Measurements from ENCODE around the gene PSMG4.

Gene PSMG4

DNA sequence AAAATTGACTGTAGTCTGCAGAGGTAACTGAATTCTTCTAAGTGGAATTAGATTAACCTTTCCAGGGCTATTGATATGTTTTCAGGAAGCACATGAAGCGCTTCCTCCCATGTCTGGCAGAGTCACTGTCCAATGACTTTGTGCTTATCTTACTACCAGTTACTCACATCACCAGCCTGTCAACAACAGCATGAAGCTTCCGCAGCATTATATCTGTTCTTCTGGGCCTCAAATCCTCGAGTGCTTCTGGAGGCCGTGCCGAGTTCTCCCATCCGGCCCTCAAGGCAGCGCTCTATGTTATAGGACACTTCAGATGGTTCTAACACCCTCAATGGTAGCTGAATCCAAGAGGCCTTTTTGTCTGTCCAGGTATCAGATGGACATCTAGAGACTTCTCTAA, 33.2 kb downstream of the PSMG4 start:
- DNase-seq, result no peak

DNA sequence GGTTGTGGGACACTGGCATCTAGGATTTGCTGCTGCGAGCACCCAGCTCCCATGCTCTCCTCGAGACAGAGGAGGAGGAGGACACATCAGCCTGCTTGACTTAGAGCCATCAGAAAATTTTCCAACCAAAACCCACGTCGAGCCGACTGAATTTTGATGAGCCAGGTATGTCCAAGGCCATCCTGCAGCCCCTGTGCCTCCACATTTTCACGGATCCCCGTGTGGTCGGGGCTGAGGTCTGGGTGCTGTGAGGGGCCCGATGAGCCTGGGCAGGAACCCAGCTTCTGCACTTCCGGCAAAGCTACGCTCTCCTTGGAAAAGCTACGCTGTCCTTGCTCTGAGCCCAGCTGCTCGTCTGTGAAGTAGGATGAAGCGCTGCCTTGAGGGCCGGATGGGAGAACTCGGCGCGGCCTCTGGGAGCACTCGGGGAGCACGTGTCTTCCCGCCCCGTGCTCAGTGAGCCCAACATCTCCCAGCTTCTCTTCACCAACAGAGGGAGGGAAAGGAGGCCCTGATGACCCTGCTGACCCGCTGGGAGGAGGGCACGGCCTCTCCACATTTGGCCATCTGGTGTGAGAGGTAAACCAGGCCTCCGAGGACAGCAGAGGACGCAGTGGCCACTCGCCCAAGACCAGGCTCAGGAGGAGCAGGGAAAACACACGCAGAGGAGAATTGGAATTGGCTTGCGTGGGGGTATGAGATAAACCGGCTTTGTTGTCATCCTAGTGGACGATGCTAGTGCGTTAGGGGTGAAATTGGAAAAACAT, 33.9 kb downstream of the PSMG4 start:
- no peak for DNase-seq

DNA sequence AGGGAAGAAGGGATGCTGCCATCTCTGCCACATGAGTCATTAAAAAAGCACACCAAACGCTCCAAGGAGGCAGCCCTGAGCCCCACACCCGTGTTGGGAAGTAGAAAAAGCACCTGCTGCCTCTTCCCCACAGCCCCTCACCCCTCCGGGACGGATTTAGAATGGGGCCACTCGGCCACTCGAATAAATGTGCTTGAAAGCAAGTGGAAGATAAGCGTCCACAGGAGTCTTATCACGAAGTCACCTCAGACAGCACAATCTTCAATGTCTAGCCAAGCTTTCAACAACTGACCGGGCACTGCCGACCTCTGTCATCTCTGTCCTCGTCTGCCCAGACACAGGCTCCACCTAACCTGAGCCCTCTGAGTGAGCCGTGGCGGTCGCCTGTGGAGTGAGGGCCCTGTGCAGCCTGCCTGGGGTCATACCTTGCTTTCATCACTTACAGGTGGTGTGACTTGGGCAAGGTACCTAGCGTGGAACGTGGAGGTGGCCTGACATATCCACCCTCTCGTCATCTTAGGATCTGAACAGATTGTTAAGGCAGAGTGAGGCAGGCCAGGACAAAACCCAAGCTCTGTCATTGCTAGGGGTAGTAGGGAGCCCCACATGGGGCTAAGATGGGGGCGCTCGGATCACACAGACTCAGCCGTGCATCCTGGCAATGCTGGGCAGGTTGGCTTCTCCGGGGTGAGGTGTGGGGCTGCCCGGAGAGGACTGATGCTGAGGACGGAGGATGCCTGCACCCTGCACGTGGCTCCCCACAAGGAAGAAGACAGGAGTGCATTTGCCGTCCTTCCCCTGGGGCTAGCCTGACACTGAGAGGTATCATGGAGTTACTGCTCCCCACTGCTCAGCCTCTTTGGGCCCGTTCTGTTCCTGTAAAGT, 34.8 kb downstream of the PSMG4 start:
- DNase-seq, result no peak

DNA sequence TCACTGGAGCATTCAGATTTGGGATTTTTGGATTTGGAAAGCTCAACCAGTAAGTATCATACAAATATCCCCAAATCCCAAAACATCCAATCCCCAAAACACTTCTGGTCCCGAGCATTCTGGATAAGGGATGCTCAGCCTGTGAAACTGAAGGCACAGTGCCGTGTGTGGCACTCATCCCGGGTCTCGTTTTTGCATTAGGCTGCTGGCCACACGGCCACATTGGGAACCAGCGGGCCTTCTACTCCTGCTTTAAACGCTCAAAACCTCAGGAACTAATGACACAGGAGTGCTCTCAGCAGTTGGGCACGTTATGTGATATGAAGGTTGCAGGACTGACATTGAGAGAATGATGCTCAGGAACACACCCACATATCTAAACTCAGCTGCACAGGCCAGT, 35.6 kb downstream of the PSMG4 start:
- DNase-seq, result no peak

DNA sequence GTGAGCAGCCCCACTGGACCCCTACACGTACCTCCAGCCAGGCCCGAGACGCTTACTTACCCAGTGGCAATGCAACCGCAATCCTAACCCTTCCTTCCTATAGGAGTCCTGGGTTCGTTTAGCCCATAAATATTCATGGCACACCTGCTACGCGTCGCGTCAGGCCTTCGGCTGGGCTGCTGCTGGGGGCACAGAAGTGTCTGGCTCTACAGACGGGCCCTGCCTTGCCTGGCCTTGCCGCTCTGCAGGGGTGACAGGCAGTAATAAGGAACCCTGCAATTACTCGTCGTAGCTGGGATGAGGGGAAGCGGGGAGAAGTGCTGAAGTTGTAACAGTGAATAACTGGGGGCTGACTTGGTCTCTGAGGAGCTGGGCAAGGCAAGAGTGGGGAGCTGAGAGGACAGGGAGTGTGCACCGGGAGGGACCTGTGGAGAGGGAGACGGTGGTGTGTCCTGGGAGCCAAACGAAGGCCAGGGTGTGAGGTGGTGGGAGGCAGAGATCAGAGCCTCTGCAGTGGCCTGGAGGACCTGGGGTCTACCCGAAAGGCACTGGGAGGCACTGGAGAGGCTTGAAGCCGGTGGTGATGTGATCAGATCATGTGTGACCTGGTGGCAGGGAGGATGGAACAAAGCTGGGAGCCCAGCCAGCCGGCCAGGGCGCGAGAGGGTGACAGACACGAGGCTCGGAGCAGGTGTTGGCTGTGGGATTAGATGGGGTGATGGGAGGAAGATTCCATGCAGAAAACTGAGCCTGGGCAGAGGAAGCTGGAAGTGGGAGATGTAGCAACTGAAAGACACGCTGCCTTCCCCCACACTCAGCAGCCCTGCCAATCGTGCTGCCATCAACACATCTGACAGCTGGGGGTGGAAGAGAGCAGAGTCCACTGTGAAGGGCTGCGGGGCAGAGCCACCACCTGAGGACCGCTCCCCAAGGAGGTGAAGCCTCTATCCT, 36.4 kb downstream of the PSMG4 start:
- DNase-seq, result no peak

DNA sequence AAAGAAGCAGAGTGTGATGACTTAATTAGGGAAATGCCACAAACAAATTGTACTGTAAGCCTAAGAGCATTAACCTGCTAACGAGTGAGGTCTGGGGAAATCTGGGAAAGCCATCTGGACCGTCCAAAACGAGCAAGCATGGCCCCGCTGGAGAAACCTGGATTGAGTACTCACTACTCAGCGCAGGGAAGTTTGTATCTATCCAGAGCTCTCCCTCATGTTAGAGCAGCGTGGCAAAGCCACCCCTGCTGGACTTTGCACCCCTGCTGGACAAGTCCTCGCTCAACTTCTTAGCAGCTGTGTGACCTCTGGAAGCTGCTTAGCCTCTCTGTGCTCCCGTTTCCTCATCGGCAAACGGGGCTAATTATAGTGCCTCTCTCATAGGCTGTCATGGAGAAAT, 37.3 kb downstream of the PSMG4 start:
- DNase-seq, result no peak

DNA sequence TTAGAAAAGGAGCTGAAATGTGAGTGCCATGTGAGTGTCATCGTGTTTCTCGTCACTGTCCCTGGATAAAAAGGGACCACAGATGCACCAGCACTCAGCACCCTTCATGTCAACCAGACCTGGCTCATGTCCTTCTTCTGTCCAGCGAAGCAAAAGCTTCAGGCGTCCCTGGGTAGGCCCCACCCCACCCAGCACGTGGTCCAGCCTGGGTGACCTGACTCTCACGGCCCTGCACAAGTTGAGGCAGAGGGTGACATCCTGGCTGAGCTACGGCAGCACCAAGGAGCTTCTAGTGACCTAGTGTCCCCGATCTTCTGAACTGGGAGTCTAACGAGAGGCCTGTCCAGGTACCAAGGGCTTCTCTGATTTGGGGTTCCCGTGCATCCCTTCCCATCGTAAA, 37.8 kb downstream of the PSMG4 start:
- no peak for DNase-seq

DNA sequence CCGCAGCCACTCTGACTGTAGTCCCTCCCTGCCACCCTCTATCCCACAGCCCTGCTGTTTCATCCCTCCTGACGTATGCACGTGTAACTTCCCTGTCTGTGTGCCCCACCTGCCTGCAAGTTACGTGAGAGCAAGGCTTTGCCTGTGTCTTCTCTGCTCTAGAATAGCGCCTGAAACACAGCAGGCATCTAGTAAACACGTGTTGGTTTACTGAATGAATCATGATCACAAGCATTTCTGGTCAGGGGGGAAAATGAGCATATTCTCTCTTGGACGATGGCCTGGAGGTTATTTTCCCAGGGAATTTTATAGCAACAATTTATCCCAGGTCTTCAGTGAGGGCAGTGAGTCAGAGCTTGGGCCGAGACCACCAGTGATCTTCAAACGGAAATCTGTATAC, 38.3 kb downstream of the PSMG4 start:
- DNase-seq, result no peak

DNA sequence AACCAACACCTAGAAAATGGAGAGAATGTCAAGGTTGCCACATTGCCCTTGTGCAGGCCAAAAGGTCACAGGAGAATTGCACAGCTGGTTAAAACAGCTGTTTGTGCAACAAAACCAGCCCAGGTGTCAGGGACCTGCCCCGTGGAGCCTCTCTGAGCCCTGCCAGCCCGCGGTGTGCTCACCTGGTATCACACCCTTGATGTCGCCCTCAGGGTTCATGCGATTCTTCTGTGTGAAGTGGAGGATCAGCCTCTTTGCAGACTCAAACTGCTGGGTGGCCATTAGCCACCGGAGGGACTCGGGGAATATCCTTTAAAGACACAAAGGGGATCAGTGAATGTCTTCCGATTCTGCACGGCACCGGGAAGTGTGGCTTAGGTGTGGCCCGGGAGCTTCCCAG, 39.2 kb downstream of the PSMG4 start:
- no peak for DNase-seq

DNA sequence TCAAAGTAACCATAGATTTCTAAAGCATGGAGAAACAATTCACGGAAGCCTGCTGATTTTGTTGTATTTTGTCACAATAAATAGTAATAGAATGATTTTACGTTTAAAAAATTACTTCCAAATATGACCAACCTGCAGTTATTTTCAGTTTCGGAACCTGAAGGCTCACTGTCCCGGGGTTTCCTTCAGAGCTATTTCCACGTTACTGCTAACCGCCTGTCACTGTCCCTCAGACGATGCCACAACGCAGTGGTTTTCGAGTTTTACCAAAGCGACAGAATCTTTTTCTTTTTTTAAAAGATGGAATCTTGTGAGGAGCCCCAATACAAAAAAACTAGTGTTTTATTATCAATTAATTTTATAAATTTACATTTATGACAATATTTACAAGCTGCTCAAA, 40.5 kb downstream of the PSMG4 start:
- no peak for DNase-seq

DNA sequence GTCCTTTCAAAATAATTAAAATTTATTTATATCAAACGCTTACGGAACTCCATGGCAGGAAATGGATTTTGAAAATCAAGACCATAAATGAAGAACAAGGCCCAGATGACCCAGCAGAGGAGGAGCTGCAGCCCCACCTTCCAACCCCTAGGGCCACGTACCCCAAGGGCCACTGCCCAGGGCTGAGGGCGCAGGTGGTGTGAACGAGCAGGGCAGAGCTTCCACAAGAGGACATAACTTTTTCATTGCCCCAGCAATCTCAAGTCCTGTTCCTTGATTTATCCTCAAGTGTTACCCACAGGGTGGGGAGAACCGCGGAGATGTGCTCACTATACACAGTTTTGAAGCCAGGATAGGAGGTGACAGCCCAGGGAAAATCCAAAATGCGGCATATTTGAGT, 42.8 kb downstream of the PSMG4 start:
- no peak for DNase-seq

DNA sequence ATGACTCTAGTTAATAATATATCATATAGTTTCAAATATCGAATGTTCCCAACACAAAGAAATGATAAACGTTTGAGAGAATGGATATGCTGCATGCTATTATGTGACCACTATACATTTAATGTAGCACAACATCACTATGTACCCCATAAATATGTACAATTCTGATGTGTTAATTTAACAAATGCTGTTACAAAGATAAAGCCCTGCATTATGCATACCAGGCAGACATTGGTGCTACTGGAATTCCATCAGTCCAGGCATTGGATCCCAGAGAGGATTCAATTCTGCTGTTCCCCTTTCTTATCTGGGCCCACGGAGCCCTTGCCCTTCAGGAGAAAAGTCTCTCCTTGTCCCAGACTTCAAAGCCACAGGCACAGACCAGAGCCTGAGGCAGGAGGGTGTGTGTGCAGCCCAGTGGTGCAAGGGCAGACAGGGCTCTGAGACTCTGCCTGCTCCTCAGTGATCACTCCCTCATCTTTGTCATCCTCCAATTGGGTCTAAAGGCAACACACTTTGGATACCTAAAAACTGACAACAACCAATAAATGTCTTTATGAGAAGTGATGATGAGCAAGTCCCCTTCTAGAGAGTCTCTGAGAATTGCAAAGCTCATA, 45.2 kb downstream of the PSMG4 start:
- DNase-seq, result no peak

DNA sequence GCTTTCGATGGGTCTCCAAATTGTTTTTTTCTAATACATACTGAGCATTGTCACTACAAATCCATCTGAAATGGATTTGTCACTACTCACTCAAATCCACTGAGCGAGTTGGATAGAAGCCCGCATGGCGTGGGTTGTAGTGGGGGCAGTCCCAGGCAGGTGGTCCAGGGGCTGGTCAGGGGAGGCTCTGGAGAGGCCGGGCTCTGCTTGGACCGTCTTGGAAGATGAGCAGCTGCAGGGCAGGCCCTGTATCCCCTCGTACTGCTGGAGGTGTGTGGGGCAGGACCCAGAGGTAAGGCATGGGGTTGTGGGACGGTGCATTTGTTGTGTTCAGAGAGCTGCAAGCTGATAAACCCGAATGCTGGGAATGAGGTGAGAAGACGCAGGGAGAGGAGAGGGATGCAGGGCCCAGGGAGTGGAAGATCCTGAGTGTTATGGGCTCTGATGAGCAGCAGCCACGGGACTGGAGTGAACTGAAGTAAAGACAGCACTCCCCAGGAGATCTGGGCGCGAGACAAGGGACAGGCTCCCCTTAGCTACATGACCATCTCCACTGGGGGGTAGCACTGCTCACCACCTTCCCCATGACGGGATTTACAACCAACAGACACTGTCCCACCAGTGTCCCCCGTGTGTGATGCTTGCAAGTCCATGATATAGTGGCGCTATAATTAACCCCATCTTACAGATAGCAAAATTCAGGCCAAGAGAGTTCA, 45.9 kb downstream of the PSMG4 start:
- no peak for DNase-seq

DNA sequence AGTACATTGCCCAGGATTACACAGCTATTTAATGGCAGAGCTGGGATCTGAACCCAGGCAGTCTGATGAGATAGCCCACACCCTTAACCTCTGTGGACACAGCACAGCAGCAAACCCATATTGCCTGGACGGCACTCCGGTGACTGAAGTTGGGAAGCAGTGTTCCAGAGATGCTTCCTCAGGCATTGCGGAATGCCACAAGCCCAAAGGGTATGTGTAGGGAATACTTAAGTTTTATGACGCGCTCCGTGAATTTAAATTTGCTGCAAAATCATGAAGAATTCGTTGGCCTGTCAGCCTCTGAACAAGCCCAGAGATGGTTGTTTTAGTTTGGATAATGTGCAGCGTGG, 46.4 kb downstream of the PSMG4 start:
- no peak for DNase-seq

DNA sequence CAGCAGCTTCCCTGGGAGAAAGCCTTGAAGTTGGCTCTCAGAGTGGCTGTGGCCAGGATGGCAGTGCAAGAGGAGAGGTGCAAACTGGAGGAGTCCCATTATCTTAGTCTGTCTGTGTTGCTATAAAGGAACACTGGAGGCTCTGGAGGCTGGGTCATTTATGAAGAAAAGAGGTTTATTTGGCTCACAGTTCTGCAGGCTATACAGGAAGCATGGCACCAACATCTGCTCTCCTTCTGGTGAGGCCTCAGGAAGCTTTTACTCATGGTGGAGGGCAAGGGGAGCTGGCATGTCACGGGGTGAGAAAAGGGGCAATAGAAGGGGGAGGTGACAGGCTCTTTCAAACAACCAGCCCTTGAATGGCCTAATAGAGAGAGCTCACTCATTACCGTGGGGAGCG, 47.1 kb downstream of the PSMG4 start:
- DNase-seq, result no peak

DNA sequence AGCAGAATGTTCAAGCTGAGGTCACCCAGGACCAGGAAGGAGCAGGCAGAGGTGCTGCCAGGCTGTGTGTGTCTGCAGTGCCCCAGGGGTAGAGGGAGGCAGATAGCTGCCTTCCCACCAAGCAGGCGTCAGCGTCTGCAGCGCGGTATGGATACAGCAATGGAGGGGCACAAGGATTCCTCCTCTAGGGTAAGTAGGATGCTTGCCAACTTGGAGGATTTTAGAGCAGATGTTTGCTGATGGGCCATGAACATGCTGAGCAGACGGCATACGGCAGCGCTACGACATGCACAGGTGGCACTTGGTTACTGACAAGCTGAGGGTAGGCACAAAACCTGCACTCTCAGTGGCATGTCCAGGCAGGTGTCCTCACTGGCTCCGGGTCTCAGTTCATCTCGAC, 48.1 kb downstream of the PSMG4 start:
- DNase-seq, result no peak

DNA sequence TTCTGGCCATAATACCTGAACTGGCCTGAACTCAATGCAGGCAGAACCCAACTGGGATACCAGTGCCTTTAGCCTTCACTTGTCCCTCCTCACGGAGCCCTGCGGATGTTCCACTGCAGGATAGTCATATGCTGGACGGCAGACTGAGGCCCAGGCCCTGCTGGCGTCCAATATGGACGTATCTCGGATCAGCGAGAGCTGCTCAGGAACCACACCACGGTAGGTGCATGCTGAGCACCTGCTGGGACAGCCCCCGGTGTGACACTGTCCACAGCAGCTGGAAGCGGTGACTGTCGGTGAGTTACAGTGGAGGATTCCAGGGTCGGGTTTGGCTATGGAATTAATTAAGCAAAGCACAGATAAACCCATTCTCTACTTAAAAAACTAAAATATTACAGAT, 48.7 kb downstream of the PSMG4 start:
- DNase-seq, result no peak

DNA sequence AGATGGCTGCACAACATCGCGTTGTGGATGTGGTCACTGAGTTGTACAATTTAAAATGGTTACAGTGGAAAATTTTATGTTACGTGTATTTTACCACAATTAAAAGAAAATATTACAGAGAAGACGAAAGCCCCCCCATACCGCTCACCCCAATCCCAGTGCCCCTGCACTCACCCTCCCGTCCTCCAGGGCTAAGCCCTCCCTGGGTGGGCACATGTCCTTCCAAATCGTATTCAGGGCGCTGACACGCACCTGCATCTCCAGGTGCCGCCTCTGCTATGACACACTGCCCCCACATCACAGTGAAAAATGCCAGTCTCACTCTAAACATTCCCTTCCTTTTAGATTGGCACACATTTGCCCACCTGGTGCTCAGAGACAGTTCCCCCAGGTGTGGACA, 49.4 kb downstream of the PSMG4 start:
- DNase-seq, result no peak

DNA sequence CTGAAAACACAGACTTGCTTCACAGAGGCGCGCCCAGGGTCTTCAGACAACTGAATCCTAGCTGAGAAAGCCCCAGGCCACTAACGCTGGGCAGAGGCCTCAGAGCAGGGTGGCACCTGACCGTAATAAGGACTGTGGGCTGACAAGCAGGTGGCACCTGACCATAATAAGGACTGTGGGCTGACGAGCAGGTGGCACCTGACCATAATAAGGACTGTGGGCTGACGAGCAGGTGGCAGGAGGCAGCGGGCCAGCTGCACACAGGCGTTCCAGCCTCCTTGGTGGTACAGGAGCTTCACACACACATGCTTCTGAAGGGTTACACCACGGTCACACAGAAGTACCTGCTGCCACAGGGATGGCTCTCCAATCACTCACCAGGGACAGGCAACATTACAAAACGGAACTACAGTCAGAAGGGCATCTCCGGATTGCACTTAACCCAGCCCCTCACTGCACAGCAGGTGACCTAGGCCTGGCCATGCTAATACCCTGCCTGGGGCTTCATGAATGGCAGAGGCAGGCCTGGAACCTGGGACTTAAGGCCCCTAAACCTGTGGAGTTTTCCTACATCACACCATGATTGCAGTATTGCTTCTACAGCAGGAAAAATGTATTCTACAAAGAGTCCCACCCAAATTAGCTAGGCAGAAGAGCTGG, 50.8 kb downstream of the PSMG4 start:
- DNase-seq, result peak; percentile 17

DNA sequence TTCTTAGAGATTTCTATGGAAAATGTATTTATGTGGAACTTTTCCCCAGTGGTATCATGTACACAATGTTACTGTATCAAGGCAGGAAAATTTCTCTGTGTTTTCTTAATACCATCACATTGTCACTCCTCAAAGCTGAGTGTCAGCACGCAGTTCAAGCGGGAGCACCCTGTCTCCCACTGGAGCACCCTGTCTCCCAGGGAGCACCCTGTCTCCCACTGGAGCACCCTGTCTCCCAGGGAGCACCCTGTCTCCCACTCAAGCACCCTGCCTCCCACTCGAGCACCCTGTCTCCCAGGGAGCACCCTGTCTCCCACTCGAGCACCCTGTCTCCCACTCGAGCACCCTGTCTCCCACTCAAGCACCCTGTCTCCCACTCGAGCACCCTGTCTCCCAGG, 51.3 kb downstream of the PSMG4 start:
- DNase-seq, result no peak

DNA sequence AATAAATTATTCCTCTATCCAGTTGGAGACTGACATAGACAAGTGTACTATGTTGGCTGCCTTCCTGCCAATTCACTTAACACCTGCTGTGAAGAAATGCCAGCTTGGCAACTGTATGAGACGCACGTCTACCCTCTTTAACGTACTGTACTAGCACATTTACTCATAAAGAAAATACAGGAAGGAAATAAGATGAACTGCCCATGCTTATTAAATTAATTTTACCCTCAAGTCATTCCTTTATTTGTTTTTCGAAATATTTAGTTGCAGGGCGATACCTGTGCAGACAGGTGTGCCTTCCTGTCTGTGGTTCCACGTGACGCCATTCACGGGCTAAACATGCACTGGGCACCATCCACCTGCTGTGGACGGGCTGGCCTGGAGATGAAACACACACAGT, 52.0 kb downstream of the PSMG4 start:
- no peak for DNase-seq

DNA sequence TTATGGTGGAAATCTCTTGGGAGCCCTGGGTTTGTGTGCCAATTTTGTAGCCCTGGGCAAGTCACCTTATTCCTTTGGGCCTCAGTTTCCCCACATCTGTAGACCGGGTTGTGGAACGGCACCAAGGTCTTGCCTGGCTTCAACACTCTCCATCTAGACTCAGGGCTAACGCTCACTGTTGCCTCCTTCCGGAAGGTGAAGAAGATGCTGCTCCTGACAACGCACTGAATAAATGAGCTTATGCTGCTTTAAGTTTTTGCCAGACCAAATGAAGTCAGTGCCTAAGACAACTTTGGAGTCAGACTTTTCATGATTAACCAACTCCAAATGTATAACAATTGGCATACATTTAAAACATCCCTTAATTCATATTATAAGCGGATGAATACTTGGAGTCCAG, 53.1 kb downstream of the PSMG4 start:
- DNase-seq, result no peak
